AG09309 (cell line): ENCODE results near the gene GPR6.

ENCODE experiments used
- DNase-seq: peaks from one replicate; pipeline ENCODE4 v3.0.0-alpha.2; 2010; ENCODE audit warnings: low read depth
- H3K4me3 ChIP-seq: 2 replicates; pipeline ENCODE4 v1.5.1; 2011; ENCODE audit warnings: mild to moderate bottlenecking, low read depth, low read length, moderate library complexity; ENCODE audit not compliant: control insufficient read depth
- CTCF ChIP-seq: IDR thresholded peaks from 2 replicates; pipeline ENCODE4 v1.5.1; 2011; ENCODE audit warnings: mild to moderate bottlenecking, low read depth, low read length, inconsistent platforms; ENCODE audit not compliant: insufficient read depth, control insufficient read depth; ENCODE audit errors: missing control alignments

GPR6 gene

GRCh38 chr6:109949281-109950065, 28.6 kb upstream of the GPR6 start:
- TF ChIP-seq CTCF: no peak
- H3K4me3 ChIP-seq: no peak overlapping the region
- DNase-seq: no peak

GRCh38 chr6:109955491-109955890, 22.6 kb upstream of the GPR6 start:
- no peak for TF ChIP-seq CTCF
- H3K4me3 ChIP-seq: no peak overlapping the region
- DNase-seq: no peak

DNA sequence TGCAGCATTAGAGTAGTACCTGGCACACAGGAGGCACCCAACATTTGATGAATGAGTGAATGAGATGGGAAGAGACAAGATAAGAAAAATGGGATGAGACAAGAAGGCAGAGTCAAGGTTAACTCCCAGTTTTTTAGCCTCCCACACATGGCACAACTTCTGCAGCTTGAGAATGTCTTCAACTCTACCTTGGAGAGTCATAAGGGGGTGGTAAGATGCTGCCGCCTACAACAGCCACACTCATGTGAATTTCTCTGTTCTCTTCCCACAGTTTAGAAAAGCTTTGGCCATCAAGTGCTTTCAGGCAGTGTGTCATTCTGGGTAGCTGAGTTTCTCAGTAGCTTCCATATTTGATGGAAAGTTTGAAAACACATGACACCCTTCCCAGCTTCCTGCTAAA, 19.5 kb upstream of the GPR6 start:
- DNase-seq: no peak
- H3K4me3 ChIP-seq: no peak overlapping the region
- TF ChIP-seq CTCF: no peak

GRCh38 chr6:109961611-109962041, 16.5 kb upstream of the GPR6 start:
- no peak for DNase-seq
- H3K4me3 ChIP-seq: no peak overlapping the region
- no peak for TF ChIP-seq CTCF

DNA sequence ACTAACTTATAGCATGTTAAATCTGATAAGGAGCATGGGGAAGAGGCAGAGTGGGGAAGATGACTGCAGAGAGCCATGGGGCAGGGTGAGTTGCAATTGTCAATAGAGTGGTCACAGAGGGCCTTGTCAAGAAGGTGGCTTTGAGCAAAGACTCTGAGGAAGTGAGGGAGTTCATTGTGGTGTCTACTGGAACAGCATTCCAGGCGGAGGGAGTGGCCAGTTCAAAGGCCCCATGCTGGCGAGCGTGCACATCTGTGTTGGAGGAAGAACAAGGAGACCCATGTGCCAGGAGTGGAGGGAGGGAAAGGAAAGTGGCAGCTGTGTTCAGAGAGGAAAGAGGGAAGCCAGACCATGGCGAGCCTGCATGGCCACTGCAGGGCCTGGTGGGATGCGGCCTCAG, 15.8 kb upstream of the GPR6 start:
- no peak for TF ChIP-seq CTCF
- no peak overlapping the region for H3K4me3 ChIP-seq
- DNase-seq: no peak

DNA sequence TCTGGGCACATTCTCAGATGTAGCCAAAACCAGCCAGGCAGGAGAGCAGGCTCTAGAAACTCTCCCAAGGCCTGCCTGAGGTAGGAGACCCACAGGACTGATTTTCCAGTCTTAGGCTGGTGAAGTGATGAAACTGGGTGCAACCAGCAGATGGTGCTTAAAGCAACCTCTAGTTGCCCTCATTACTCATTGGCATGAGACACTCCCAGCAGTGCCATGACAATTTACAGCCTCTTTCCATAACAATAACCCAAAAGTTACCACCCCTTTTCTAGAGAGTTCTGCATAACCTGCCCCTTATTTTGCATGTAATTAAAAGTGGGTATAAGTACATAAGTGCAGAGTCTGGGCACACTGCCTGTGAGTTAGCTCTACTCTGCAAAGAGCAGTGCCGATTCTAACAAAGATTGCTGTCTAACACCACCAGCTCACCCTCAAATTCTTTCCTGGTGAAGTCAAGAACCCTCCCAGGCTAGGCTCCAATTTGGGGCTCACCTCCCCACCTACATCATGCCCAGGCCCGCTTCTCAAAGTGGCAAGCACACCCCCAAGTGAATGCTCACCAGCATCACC, 14.4 kb upstream of the GPR6 start:
- no peak for TF ChIP-seq CTCF
- DNase-seq: no peak
- H3K4me3 ChIP-seq: no peak overlapping the region
